BJ (cell line): ENCODE measurements around the gene SYCP1. TPM values are rescaled to one million over a fixed set of nuclear protein-coding genes. Genes with fewer than 3 reads are reported as not detected.

Source experiments
- CTCF ChIA-PET: fragments of 350-600 bp; formaldehyde crosslinking; extraction: SDS; loops from one replicate; lab custom pipeline; 2021; ENCODE audit warnings: antibody characterized with exemption, inconsistent platforms; lab: Yijun Ruan, JAX
- POLR2A ChIA-PET: fragments of 300-600 bp; sonication (Branson Sonifier 250); formaldehyde crosslinking; extraction: SDS; loops from one replicate; lab custom pipeline; 2021; ENCODE audit warnings: antibody characterized with exemption; lab: Charles Lee
- DNase-seq: peaks from one replicate; pipeline ENCODE4 v3.0.0-alpha.2; 2011; ENCODE audit warnings: low read depth
- H3K27me3 ChIP-seq: 2 replicates; pipeline ENCODE4 v1.6.0; 2011; ENCODE audit warnings: low read length; ENCODE audit not compliant: control insufficient read depth, insufficient read depth
- H3K36me3 ChIP-seq: 2 replicates; pipeline ENCODE4 v1.5.1; 2011; ENCODE audit warnings: low read length; ENCODE audit not compliant: control insufficient read depth, insufficient read depth
- H3K4me3 ChIP-seq: 2 replicates; pipeline ENCODE4 v1.5.1; 2011; ENCODE audit warnings: low read depth, mild to moderate bottlenecking, control low read depth, low read length
- CTCF ChIP-seq: IDR thresholded peaks from 2 replicates; pipeline ENCODE4 v1.5.1; 2011; ENCODE audit warnings: low read depth, mild to moderate bottlenecking, control low read depth, inconsistent platforms, low read length, moderate library complexity; ENCODE audit not compliant: insufficient read depth
- polyA plus RNA-seq: library from polyadenylated mRNA; depleted of rRNA; stranded (reverse); fragments of >200 nt; gene quantifications from 2 replicates; pipeline ENCODE4 v1.2.3, GENCODE V29; 2011

SYCP1 gene
- polyA plus RNA-seq, 1 experiment, result not detected

GRCh38 chr1:114976891-114977290, 122.2 kb downstream of the SYCP1 start:
- TF ChIP-seq CTCF, result no peak
- ChIA-PET POLR2A (no interaction called here), CTCF (interaction anchor here (1.7 to 3.6 kb wide), 5 partner anchors 76 to 619 kb away, joined by 5 to 45 read pairs (median 6); no protein-coding TSS in a partner anchor)
- H3K27me3 ChIP-seq, result peaks cover 5% of the 10 kb centered on the region; the same call in 1 of the 2 replicates
- H3K4me3 ChIP-seq, result no peak overlapping the region
- H3K36me3 ChIP-seq, result no peaks in the 10 kb centered on the region
- no peak for DNase-seq

- H3K27me3 ChIP-seq, result peaks cover 3% of the 10 kb centered on the region; the same call in 1 of the 2 replicates
- POLR2A ChIA-PET, result no interaction called here
- H3K4me3 ChIP-seq, result no peak overlapping the region
- CTCF ChIA-PET, result interaction anchor here (0.7 to 2.2 kb wide), 8 partner anchors 9 to 490 kb away, joined by 3 to 38 read pairs (median 3); no protein-coding TSS in a partner anchor
- TF ChIP-seq CTCF, result peak; percentile 62
- DNase-seq, result no peak
- H3K36me3 ChIP-seq, result no peaks in the 10 kb centered on the region
Observed at GRCh38 chr1:114979278-114979891, 124.7 kb downstream of the SYCP1 start.

GRCh38 chr1:114982251-114982650, 127.6 kb downstream of the SYCP1 start:
- Histone ChIP-seq H3K4me3 (no peak overlapping the region), H3K27me3 (no peaks in the 10 kb centered on the region), H3K36me3 (no peaks in the 10 kb centered on the region)
- ChIA-PET CTCF (interaction anchor here (0.8 to 3.7 kb wide), 5 partner anchors 10 to 141 kb away, joined by 3 to 37 read pairs (median 4); no protein-coding TSS in a partner anchor), POLR2A (no interaction called here)
- no peak for DNase-seq
- TF ChIP-seq CTCF, result no peak

- DNase-seq, result no peak
- ChIA-PET POLR2A (no interaction called here), CTCF (interaction anchor here (0.7 to 5.5 kb wide), 2 partner anchors 67 to 126 kb away, joined by 3 to 29 read pairs; no protein-coding TSS in a partner anchor)
Observed at GRCh38 chr1:114986286-114986685, 131.6 kb downstream of the SYCP1 start.

GRCh38 chr1:114988095-114988494, 133.4 kb downstream of the SYCP1 start:
- no peaks in the 10 kb centered on the region for H3K27me3 ChIP-seq
- ChIA-PET POLR2A (no interaction called here), CTCF (interaction anchor here (1.2 to 5.5 kb wide), 3 partner anchors 69 to 155 kb away, joined by 3 to 29 read pairs (median 3); no protein-coding TSS in a partner anchor)
- no peak overlapping the region for H3K4me3 ChIP-seq
- H3K36me3 ChIP-seq, result no peaks in the 10 kb centered on the region
- no peak for DNase-seq
- no peak for TF ChIP-seq CTCF

More at GRCh38 chr1:114986286-114986685, 131.6 kb downstream of the SYCP1 start:
- no peak for TF ChIP-seq CTCF
- H3K36me3 ChIP-seq, result no peaks in the 10 kb centered on the region
- H3K4me3 ChIP-seq, result no peak overlapping the region
- no peaks in the 10 kb centered on the region for H3K27me3 ChIP-seq
